Endothelial cell of umbilical vein (primary cell): ENCODE measurements around the gene PSMB3. TPM values are rescaled to one million over a fixed set of nuclear protein-coding genes. Genes with fewer than 3 reads are reported as not detected.

ENCODE experiments used
- BruUV-seq: library from RNA; stranded (reverse); fragments of 400-500 nt; replicated peaks from 2 replicates; lab custom pipeline; 2021; lab: Mats Ljungman, UMichigan
- CTCF ChIA-PET: fragments of 300-600, 350-600 bp; sonication (Branson Sonifier 250); formaldehyde crosslinking; loops from one replicate; lab custom pipeline; 2021; ENCODE audit warnings: antibody characterized with exemption, inconsistent platforms; lab: Charles Lee
- POLR2A ChIA-PET: fragments of 300-600, 350-600 bp; sonication (Branson Sonifier 250); formaldehyde crosslinking; loops from one replicate; lab custom pipeline; 2021; ENCODE audit warnings: antibody characterized with exemption, inconsistent platforms; lab: Charles Lee
- DNase-seq: peaks from one replicate; pipeline ENCODE4 v3.0.0-alpha.2; 2011; ENCODE audit warnings: low read depth, low spot score
- FAIRE-seq: peaks from 2 replicates; lab custom pipeline; 2011; peaks lifted over from hg19 to GRCh38; lab: Jason Lieb, UNC
- H2AFZ ChIP-seq: 2 replicates; pipeline ENCODE4 v1.6.0; 2012; ENCODE audit warnings: low read depth, low read length, control low read depth, inconsistent platforms
- H3K27ac ChIP-seq: 2 replicates; pipeline ENCODE4 v1.5.1; 2011; ENCODE audit warnings: low read depth, mild to moderate bottlenecking, control low read depth, low read length, moderate library complexity; ENCODE audit not compliant: insufficient read depth
- H3K27me3 ChIP-seq, 2 experiments: 2 replicates each; pipeline versions ENCODE4 v1.6.0 to v1.6.1; 2011; ENCODE audit warnings: low read length in 2 of 2, mixed read lengths in 1 of 2; ENCODE audit not compliant: control insufficient read depth in 2 of 2, insufficient read depth in 2 of 2
- H3K36me3 ChIP-seq, 2 experiments: 2 replicates in 1 of 2; 3 replicates in 1 of 2; pipeline ENCODE4 v1.5.1; 2011; ENCODE audit warnings: low read length in 2 of 2, mild to moderate bottlenecking in 1 of 2, moderate library complexity in 1 of 2; ENCODE audit not compliant: control insufficient read depth in 2 of 2, insufficient read depth in 2 of 2; ENCODE audit errors: extremely low read depth in 1 of 2
- H3K4me1 ChIP-seq: 3 replicates; pipeline ENCODE4 v1.5.1; 2011; ENCODE audit warnings: mild to moderate bottlenecking, low read length; ENCODE audit not compliant: control insufficient read depth, insufficient read depth; ENCODE audit errors: extremely low read depth
- H3K4me2 ChIP-seq: 2 replicates; pipeline ENCODE4 v1.6.1; 2011; ENCODE audit warnings: low read length, control low read depth, mixed read lengths; ENCODE audit not compliant: insufficient read depth
- H3K4me3 ChIP-seq, 3 experiments: fragments of 200-600 bp in 1 of 3; sonication (generic), shearing (Covaris generic) in 1 of 3; replicated peaks in 1 of 3; 2 replicates each; pipeline ENCODE4 v1.5.1; 2011 to 2016; ENCODE audit warnings: control low read depth in 3 of 3, low read length in 3 of 3, mild to moderate bottlenecking in 2 of 3, inconsistent platforms in 1 of 3, low read depth in 1 of 3, moderate library complexity in 1 of 3; ENCODE audit not compliant: insufficient read depth in 1 of 3
- H3K79me2 ChIP-seq: 2 replicates; pipeline ENCODE4 v1.6.0; 2012; ENCODE audit warnings: low read length, inconsistent platforms; ENCODE audit not compliant: control insufficient read depth, insufficient read depth
- H3K9ac ChIP-seq: replicated peaks from 2 replicates; pipeline ENCODE3; 2011; ENCODE audit warnings: low read length, control low read depth; ENCODE audit not compliant: insufficient read depth; ENCODE audit errors: extremely low read depth
- H3K9me1 ChIP-seq: replicated peaks from 3 replicates; pipeline ENCODE4 v1.6.0; 2011; ENCODE audit warnings: mild to moderate bottlenecking, low read length; ENCODE audit not compliant: control insufficient read depth, insufficient read depth; ENCODE audit errors: extremely low read depth
- H3K9me3 ChIP-seq: replicated peaks from 2 replicates; pipeline ENCODE4 v1.5.1; 2012; ENCODE audit warnings: low read length, inconsistent platforms; ENCODE audit not compliant: control insufficient read depth, insufficient read depth
- H4K20me1 ChIP-seq: replicated peaks from 2 replicates; pipeline ENCODE3; 2011; ENCODE audit warnings: mild to moderate bottlenecking, low read length; ENCODE audit not compliant: control insufficient read depth, insufficient read depth; ENCODE audit errors: extremely low read depth
- CTCF ChIP-seq, 2 donors: IDR thresholded peaks; 1 replicate in 1 of 2; 2 replicates in 1 of 2; pipeline ENCODE4 v1.5.1; 2011; ENCODE audit warnings: low read length in 2 of 2, mild to moderate bottlenecking in 2 of 2, moderate library complexity in 2 of 2, control low read depth in 1 of 2, inconsistent platforms in 1 of 2, low read depth in 1 of 2; ENCODE audit not compliant: insufficient read depth in 1 of 2; ENCODE audit errors: extremely low read depth in 1 of 2
- EZH2 ChIP-seq: IDR thresholded peaks from 2 replicates; pipeline ENCODE4 v1.6.1; 2012; ENCODE audit warnings: borderline replicate concordance, low read depth, mild to moderate bottlenecking, moderate library complexity, low read length, inconsistent platforms; ENCODE audit not compliant: severe bottlenecking
- FOS ChIP-seq: IDR thresholded peaks from 2 replicates; pipeline ENCODE4 v1.6.1; 2011; ENCODE audit warnings: mild to moderate bottlenecking, low read length, moderate library complexity, borderline replicate concordance; ENCODE audit not compliant: insufficient read depth
- GATA2 ChIP-seq: IDR thresholded peaks from 2 replicates; pipeline ENCODE4 v1.7.0; 2011; ENCODE audit warnings: low read depth, mild to moderate bottlenecking, moderate library complexity, mixed read lengths, low read length; ENCODE audit not compliant: insufficient read length, insufficient read depth
- JUN ChIP-seq: IDR thresholded peaks from 2 replicates; pipeline ENCODE4 v1.6.1; 2011; ENCODE audit warnings: borderline replicate concordance, low read depth; ENCODE audit not compliant: insufficient read length, insufficient read depth
- MYC ChIP-seq: IDR thresholded peaks from one replicate; pipeline ENCODE4 v1.6.1; 2011; ENCODE audit warnings: mild to moderate bottlenecking, low read depth, low read length
- POLR2A ChIP-seq: IDR thresholded peaks from 2 replicates; pipeline ENCODE4 v1.6.1; 2012; ENCODE audit warnings: low read depth, mild to moderate bottlenecking, control low read depth, low read length
- POLR2AphosphoS5 ChIP-seq: IDR thresholded peaks from 2 replicates; pipeline ENCODE4 v1.6.1; 2012; ENCODE audit warnings: low read depth, mild to moderate bottlenecking, control low read depth, low read length, moderate library complexity; ENCODE audit not compliant: insufficient read depth
- dilution Hi-C: fragments of 300-500 bp; cut with MboI; formaldehyde crosslinking; loops from one replicate; pipeline ENCODE4 v1.15.0; 2019; ENCODE audit warnings: low sequenced_read_pairs; ENCODE audit not compliant: extremely low pct_ligation_motif_present
- intact Hi-C: fragments of 100-400 bp; cut with micrococcal nuclease; formaldehyde crosslinking; loops from one replicate; pipeline ENCODE4 v1.10.0; 2022
- polyA plus RNA-seq, 4 experiments: library from polyadenylated mRNA; depleted of rRNA in 3 of 4; stranded (reverse) in 3 of 4; unstranded in 1 of 4; fragments of >200 nt; gene quantifications; 2 replicates each; pipeline versions ENCODE4 v1.2.1 to v1.2.3, GENCODE V29; 2011 to 2012; ENCODE audit warnings: missing spikeins in 1 of 4
- total RNA-seq: library from RNA; stranded (reverse); gene quantifications from 2 replicates; pipeline ENCODE4 v1.2.3, GENCODE V29; 2021
- TF ChIP-seq, protein P1 (sequence below): IDR thresholded peaks from 2 replicates; pipeline ENCODE4 v1.6.1; 2011; ENCODE audit not compliant: insufficient read depth, insufficient read length

Gene PSMB3
- total and polyA plus RNA-seq, 2 donors (not counting 3 experiments of a cell fraction or from before 2014, with no cell fraction given) = 213 to 685 TPM

- Histone ChIP-seq H3K27ac (no peak overlapping the region), H3K9me3 (no peaks in the 10 kb centered on the region), H3K36me3 (peaks cover 5 to 30% of the 10 kb centered on the region in 2 experiments), H4K20me1 (no peaks in the 10 kb centered on the region), H3K4me1 (peaks cover 3% of the 10 kb centered on the region), H3K4me2 (no peak overlapping the region), H3K79me2 (no peaks in the 10 kb centered on the region), H3K9ac (no peak overlapping the region), H3K9me1 (no peaks in the 10 kb centered on the region), H3K27me3 (no peaks in the 10 kb centered on the region), H3K4me3 (no peak overlapping the region), H2AFZ (no peak overlapping the region)
- DNase-seq (no peak), FAIRE-seq (no peak)
- no TSS peak for BruUV-seq
- intact Hi-C loops = no loop called here
- ChIA-PET CTCF (interaction anchor here (1.4 kb wide), 1 partner anchor 11 kb away, joined by 3 read pairs; no protein-coding TSS in a partner anchor), POLR2A (no interaction called here)
- TF ChIP-seq EZH2 (no peak), MYC (no peak), POLR2A (no peak), CTCF (IDR thresholded peaks at IDR 0.05; ENCODE audit: extremely low read depth in 1 of 2, insufficient read depth in 1 of 2, low read depth in 1 of 2, low read length in 2 of 2) (no peak), JUN (no peak), POLR2AphosphoS5 (no peak), FOS (no peak), GATA2 (no peak)
- TF ChIP-seq, protein P1, sequence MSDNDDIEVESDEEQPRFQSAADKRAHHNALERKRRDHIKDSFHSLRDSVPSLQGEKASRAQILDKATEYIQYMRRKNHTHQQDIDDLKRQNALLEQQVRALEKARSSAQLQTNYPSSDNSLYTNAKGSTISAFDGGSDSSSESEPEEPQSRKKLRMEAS = no peak
- dilution Hi-C loops = no loop called here
These were observed 30.7 kb upstream of the PSMB3 start for GRCh38 chr17:38721802-38722201.
